GM13976 (cell line): ENCODE data around the gene NUTF2.

Source experiments
- DNase-seq: peaks from one replicate; pipeline ENCODE4 v3.0.0; 2012; ENCODE audit warnings: low spot score
- in situ Hi-C: fragments of 300-500 bp; cut with MboI; formaldehyde crosslinking; loops from one replicate; pipeline ENCODE4 v1.12.0; 2022; ENCODE audit warnings: low sequenced_read_pairs, mixed read lengths, inconsistent platforms; ENCODE audit not compliant: unreplicated experiment
- TF ChIP-seq, protein P1 (sequence below): IDR thresholded peaks from 2 replicates; pipeline ENCODE4 v1.5.1; 2012; ENCODE audit warnings: borderline replicate concordance, mild to moderate bottlenecking; ENCODE audit not compliant: insufficient read depth; ENCODE audit errors: extremely low read depth, missing control alignments, control extremely low read depth

The NUTF2 gene

DNA sequence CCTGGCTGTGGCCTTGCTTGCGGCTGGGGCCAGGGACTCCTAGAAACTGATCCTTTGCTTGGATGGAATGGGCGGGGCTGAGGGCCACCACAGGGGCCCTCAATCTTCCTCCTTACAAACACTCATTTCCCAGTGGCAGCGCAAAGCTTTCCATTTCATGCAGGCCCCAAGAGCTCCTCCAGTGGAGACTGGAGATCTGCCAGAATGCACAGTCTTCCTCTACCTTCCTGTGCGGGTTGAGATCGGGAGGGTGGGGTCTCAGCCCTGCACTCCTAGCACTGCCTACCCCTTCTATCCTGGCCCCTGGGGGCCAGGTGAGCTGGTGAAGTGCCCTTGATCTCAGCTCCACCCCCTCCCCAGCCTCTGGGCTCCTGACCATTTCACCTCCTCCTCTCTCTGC is 39.7 kb downstream of the NUTF2 start:
- in situ Hi-C loops: no loop called here
- TF ChIP-seq, protein P1, sequence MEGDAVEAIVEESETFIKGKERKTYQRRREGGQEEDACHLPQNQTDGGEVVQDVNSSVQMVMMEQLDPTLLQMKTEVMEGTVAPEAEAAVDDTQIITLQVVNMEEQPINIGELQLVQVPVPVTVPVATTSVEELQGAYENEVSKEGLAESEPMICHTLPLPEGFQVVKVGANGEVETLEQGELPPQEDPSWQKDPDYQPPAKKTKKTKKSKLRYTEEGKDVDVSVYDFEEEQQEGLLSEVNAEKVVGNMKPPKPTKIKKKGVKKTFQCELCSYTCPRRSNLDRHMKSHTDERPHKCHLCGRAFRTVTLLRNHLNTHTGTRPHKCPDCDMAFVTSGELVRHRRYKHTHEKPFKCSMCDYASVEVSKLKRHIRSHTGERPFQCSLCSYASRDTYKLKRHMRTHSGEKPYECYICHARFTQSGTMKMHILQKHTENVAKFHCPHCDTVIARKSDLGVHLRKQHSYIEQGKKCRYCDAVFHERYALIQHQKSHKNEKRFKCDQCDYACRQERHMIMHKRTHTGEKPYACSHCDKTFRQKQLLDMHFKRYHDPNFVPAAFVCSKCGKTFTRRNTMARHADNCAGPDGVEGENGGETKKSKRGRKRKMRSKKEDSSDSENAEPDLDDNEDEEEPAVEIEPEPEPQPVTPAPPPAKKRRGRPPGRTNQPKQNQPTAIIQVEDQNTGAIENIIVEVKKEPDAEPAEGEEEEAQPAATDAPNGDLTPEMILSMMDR: no peak
- DNase-seq: no peak

DNA sequence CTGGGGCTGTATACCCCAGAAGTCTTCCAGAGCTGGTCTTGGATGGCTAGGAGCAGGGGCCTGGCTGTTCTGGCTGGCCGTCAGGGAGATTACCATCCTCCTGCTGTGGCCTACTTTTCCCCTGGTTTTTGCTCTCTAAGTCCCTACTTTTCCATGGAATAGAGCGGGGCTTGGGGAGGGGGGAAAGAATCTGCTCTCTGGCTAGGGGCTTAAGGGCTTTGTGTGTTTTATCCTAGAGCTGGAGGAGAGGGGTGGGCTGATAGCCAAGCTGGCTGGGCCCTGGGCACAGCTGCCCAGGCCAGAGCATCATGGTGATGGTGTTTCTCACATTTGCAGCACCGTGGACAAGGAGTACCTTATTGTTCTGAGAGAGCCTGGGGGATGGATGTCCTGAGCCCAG is 41.6 kb downstream of the NUTF2 start:
- DNase-seq: no peak
- TF ChIP-seq, protein P1: no peak
- in situ Hi-C loops: no loop called here

DNA sequence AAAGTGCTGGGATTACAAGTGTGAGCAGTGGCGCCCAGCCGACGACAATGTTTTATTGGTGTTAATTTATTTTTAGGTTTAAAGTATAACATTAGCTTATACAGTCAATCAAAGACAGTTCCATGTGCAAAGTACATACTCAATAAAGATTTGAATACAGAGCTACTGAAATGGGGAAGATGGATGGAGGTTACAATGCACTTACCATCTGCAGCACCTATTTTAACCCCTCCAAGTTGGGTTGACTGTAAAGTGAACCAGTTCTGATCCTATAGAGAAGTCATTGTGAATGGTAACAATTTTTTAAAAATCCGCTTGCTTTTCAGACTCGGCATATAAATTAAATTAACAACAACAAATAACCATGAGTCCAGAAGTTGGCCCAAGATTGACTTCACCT is 45.6 kb downstream of the NUTF2 start:
- DNase-seq: no peak
- TF ChIP-seq, protein P1: no peak
- in situ Hi-C loops: no loop called here

DNA sequence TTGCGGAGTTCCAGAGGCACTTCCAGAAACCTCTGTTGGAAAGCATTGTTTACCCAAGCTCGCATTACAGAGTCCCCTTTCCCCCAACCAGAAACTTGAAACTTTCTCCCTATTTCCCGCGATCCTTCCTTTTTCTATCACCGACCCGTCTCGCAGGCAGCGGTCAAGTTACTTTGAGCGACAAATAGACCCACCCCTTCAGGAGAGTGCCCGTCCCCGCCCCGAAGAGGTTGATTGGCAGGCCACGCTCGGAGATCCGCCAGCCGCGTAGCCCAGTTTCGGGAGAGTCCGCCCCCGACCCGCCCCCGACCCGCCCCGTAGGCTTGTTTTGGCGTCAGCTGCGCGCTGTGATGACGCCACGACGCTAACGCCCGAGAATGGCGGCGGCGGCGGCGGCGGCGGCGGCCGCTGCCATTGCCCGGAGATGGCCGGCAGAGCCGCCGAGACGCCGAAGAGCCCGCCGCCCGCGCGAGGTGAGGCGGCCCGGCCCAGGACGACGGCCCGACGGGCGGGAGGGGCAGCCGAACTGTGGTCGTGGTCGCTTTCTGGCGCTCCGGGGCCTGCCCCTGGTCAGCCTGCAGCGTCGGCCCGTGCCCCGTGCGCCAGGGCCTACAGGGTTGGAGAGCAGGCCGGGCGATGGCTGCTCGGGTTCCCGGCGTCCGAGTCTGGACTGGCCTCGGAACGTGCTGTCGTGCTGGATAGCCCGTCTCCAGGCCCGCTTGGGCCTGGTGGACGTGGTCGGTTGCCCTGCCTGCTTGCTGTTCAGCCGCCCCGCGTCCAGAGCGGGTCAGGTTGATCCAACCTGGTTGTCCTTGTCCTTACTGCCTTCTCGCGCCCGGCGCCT is 46.4 kb downstream of the NUTF2 start, which contains the start of gene PSKH1:
Gene PSKH1, plus strand, starts transcription at position 356 of the 844 bp plus-strand sequence. CDS start 15,496 bp downstream, outside the sequence.
- peak; percentile 100 for DNase-seq
- TF ChIP-seq, protein P1: no peak
- in situ Hi-C loops: no loop called here

DNA sequence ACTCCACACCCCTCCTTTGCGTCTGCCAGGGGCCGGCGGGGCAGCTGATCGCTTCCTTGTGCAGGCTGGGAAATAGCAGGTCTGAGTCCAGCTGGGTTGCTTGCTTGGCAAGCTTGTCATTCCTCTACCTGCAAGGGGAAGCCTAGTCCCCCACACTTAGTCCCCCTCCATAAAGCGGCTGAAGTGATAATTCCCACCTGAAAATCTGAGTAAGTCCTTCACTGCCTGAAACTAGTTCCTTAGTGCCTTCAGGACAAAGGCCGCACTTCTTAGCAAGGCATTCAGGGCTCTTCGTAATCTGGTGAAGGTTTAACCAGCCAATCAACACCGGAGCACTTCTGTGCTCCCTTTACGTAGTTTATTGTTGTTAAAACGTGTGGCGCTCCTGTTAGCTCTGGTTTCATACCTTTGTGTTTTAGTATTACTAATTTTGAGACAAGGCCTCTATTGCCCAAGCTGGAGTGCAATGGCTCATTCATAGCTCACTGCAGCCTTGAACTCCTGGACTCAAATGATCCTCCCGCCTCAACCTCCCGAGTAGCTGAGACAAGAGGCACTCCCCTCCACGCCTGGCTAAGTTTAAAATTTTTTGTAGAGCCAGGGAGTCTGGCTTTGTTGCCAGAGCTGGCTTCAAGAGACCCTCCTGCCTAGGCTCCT is 47.1 kb downstream of the NUTF2 start:
- TF ChIP-seq, protein P1: no peak
- no peak for DNase-seq
- in situ Hi-C loops: no loop called here

DNA sequence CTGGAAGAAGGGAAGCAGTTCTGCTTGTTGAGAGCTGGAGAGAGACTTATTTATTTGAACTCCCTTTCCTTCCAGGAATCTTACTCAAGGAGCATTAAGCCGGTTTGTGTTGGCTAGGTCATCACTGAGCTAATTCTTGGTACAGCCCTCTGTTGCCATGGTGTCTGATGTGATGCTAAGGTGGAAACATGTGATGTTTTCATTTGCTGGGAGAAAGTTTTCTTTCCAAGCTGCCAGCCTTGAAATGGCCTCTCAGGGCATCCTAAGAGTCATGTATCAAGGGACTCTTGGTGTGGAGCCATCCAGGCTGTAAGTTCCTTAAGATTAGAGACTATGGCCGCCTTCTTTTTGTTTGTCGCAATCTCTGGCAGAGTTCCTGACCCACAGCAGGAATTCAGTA is 50.5 kb downstream of the NUTF2 start:
- DNase-seq: no peak
- TF ChIP-seq, protein P1: no peak
- in situ Hi-C loops: no loop called here
